ENCODE data around the gene LSM14A.
A peak's percentile ranks its signal among the peaks of the same experiment; 100 is the strongest.

The LSM14A gene

GRCh38 chr19:34141025-34141424, 31.3 kb upstream of the LSM14A start:
- Histone ChIP-seq H3K27me3 (ENCODE audit: insufficient read depth, poor library complexity, severe bottlenecking) (peaks cover 3% of the 10 kb centered on the region), H3K27ac (replicated peaks) (no peak overlapping the region), H3K4me3 (replicated peaks; ENCODE audit: insufficient read depth, low read length) (no peak overlapping the region)
- TF ChIP-seq GABPA (IDR thresholded peaks at IDR 0.05; ENCODE audit: low read depth) (no peak), REST (IDR thresholded peaks at IDR 0.05; ENCODE audit: insufficient replicate concordance, low read depth) (no peak), SPI1 (IDR thresholded peaks at IDR 0.05; ENCODE audit: borderline replicate concordance, low read depth) (no peak), POLR2AphosphoS5 (IDR thresholded peaks at IDR 0.05; ENCODE audit: low read depth) (no peak)
- TF ChIP-seq, protein P1, sequence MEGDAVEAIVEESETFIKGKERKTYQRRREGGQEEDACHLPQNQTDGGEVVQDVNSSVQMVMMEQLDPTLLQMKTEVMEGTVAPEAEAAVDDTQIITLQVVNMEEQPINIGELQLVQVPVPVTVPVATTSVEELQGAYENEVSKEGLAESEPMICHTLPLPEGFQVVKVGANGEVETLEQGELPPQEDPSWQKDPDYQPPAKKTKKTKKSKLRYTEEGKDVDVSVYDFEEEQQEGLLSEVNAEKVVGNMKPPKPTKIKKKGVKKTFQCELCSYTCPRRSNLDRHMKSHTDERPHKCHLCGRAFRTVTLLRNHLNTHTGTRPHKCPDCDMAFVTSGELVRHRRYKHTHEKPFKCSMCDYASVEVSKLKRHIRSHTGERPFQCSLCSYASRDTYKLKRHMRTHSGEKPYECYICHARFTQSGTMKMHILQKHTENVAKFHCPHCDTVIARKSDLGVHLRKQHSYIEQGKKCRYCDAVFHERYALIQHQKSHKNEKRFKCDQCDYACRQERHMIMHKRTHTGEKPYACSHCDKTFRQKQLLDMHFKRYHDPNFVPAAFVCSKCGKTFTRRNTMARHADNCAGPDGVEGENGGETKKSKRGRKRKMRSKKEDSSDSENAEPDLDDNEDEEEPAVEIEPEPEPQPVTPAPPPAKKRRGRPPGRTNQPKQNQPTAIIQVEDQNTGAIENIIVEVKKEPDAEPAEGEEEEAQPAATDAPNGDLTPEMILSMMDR (IDR thresholded peaks at IDR 0.05; ENCODE audit: insufficient read depth, low read length), result no peak
- DNase-seq (ENCODE audit: low read depth in 1 of 2, low spot score in 1 of 2), result no peak

- TF ChIP-seq SPI1 (IDR thresholded peaks at IDR 0.05; ENCODE audit: borderline replicate concordance, low read depth), result no peak
- no peak for TF ChIP-seq REST (IDR thresholded peaks at IDR 0.05; ENCODE audit: insufficient replicate concordance, low read depth)
- no peak for TF ChIP-seq GABPA (IDR thresholded peaks at IDR 0.05; ENCODE audit: low read depth)
- no peak for TF ChIP-seq POLR2AphosphoS5 (IDR thresholded peaks at IDR 0.05; ENCODE audit: low read depth)
- TF ChIP-seq, protein P1 (IDR thresholded peaks at IDR 0.05; ENCODE audit: insufficient read depth, low read length), result no peak
- no peak for DNase-seq (ENCODE audit: low read depth in 1 of 2, low spot score in 1 of 2)
- H3K4me3 ChIP-seq (replicated peaks; ENCODE audit: insufficient read depth, low read length), result no peak overlapping the region
- peaks cover 3% of the 10 kb centered on the region for H3K27me3 ChIP-seq (ENCODE audit: insufficient read depth, poor library complexity, severe bottlenecking)
- no peak overlapping the region for H3K27ac ChIP-seq (replicated peaks)
Measured at GRCh38 chr19:34142440-34142839, 29.9 kb upstream of the LSM14A start.

DNA sequence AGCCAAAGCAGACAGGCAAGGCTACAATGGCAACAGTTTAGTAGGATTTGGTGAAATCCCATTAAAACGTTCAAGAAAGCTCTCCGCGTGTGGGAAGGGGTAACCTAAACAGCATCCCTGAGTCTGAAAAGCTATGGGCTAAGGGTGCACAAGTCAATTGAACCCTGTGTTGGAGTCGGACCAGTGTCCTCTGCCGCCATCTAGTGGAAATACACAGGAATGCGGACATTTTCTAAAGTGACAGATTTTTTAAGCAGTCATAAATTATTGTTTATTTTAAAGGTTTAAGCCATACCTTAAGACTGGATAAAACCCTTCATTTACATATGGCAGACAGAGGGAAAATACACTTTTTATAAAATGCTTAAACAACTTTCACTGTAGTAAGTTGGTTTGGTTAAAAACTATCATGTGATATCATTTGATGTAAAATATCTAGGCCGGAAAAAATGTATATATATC, 26.5 kb upstream of the LSM14A start:
- no peak for TF ChIP-seq GABPA (IDR thresholded peaks at IDR 0.05; ENCODE audit: low read depth)
- TF ChIP-seq, protein P1 (IDR thresholded peaks at IDR 0.05; ENCODE audit: insufficient read depth, low read length), result peak; percentile 59
- H3K27me3 ChIP-seq (ENCODE audit: insufficient read depth, poor library complexity, severe bottlenecking), result peaks cover 3% of the 10 kb centered on the region
- H3K4me3 ChIP-seq (replicated peaks; ENCODE audit: insufficient read depth, low read length), result no peak overlapping the region
- no peak overlapping the region for H3K27ac ChIP-seq (replicated peaks)
- peak in 1 of 2 experiments; percentile 48 for DNase-seq (ENCODE audit: low read depth in 1 of 2, low spot score in 1 of 2)

DNA sequence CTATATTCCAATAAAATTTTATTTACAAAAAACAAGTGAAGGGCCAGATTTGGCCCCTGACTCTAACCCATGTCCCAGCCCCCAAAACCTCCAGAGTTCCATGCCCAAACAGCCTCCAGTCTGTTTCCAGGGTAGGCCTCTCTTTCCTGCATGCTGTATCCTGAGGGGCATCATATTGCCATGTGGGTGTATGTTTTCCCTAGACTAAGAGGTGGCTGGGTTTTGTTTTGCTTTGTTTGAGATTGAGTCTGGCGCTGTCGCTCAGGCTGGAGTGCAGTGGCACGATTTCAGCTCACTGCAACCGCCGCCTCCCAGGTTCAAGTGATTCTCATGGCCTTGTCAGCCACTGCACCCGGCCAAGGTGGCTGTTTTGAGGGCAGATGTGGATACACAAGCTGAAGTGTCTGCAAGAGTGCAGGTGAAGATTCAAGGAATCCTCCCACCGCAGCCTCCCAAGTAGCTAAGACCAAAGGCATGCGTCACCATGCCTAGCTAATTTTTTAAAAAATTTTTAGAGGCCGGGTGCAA, 23.6 kb upstream of the LSM14A start:
- Histone ChIP-seq H3K4me3 (replicated peaks; ENCODE audit: insufficient read depth, low read length) (no peak overlapping the region), H3K27me3 (ENCODE audit: insufficient read depth, poor library complexity, severe bottlenecking) (no peaks in the 10 kb centered on the region), H3K27ac (replicated peaks) (no peak overlapping the region)
- no peak for TF ChIP-seq REST (IDR thresholded peaks at IDR 0.05; ENCODE audit: insufficient replicate concordance, low read depth)
- TF ChIP-seq SPI1 (IDR thresholded peaks at IDR 0.05; ENCODE audit: borderline replicate concordance, low read depth), result no peak
- TF ChIP-seq GABPA (IDR thresholded peaks at IDR 0.05; ENCODE audit: low read depth), result no peak
- TF ChIP-seq POLR2AphosphoS5 (IDR thresholded peaks at IDR 0.05; ENCODE audit: low read depth), result no peak
- TF ChIP-seq, protein P1 (IDR thresholded peaks at IDR 0.05; ENCODE audit: insufficient read depth, low read length), result no peak
- no peak for DNase-seq (ENCODE audit: low read depth in 1 of 2, low spot score in 1 of 2)
